Measurements from ENCODE around the gene DOCK1.
A peak's percentile ranks its signal among the peaks of the same experiment; 100 is the strongest.
"Not testable (repeated sequence)": the region's sequence is repeated elsewhere in the genome, so short reads cannot be mapped to it uniquely, and the experiment has no call there.

The DOCK1 gene

GRCh38 chr10:126904818-126905701 lies at the start of gene DOCK1:
Gene DOCK1 (plus strand): TSS chr10:126905428. CDS start chr10:126905518, 90 bp downstream.
- peak; percentile 79 for DNase-seq (ENCODE audit: low spot score)

GRCh38 chr10:126857178-126857806 lies 47.9 kb upstream of the DOCK1 start:
- DNase-seq (ENCODE audit: low spot score), result no peak

GRCh38 chr10:126867567-126868365 lies 37.5 kb upstream of the DOCK1 start:
- DNase-seq (ENCODE audit: low spot score), result no peak

GRCh38 chr10:126868371-126868770 lies 36.9 kb upstream of the DOCK1 start:
- DNase-seq (ENCODE audit: low spot score), result no peak

- DNase-seq (ENCODE audit: low spot score), result no peak
Measured at GRCh38 chr10:126872135-126872534, 33.1 kb upstream of the DOCK1 start.

GRCh38 chr10:126872768-126873167 lies 32.5 kb upstream of the DOCK1 start:
- no peak for DNase-seq (ENCODE audit: low spot score)

- no peak for DNase-seq (ENCODE audit: low spot score)
Measured at GRCh38 chr10:126876456-126876855, 28.8 kb upstream of the DOCK1 start.

GRCh38 chr10:126877390-126877789 lies 27.8 kb upstream of the DOCK1 start:
- DNase-seq (ENCODE audit: low spot score), result no peak

GRCh38 chr10:126878594-126878993 lies 26.6 kb upstream of the DOCK1 start:
- DNase-seq (ENCODE audit: low spot score), result no peak

- no peak for DNase-seq (ENCODE audit: low spot score)
Measured at GRCh38 chr10:126880926-126881325, 24.3 kb upstream of the DOCK1 start.

- not testable (repeated sequence) for DNase-seq (ENCODE audit: low spot score)
Measured at GRCh38 chr10:126882055-126882454, 23.2 kb upstream of the DOCK1 start.

GRCh38 chr10:126888436-126888835 lies 16.8 kb upstream of the DOCK1 start:
- peak; percentile 19 for DNase-seq (ENCODE audit: low spot score)

GRCh38 chr10:126889421-126889820 lies 15.8 kb upstream of the DOCK1 start:
- DNase-seq (ENCODE audit: low spot score), result no peak

- DNase-seq (ENCODE audit: low spot score), result not testable (repeated sequence)
Measured at GRCh38 chr10:126890797-126891196, 14.4 kb upstream of the DOCK1 start.

GRCh38 chr10:126892226-126893175 lies 12.7 kb upstream of the DOCK1 start:
- DNase-seq (ENCODE audit: low spot score), result no peak

GRCh38 chr10:126893206-126893605 lies 12.0 kb upstream of the DOCK1 start:
- DNase-seq (ENCODE audit: low spot score), result no peak

- no peak for DNase-seq (ENCODE audit: low spot score)
Measured at GRCh38 chr10:126893841-126894240, 11.4 kb upstream of the DOCK1 start.

GRCh38 chr10:126895214-126895781 lies 9.9 kb upstream of the DOCK1 start:
- no peak for DNase-seq (ENCODE audit: low spot score)

- DNase-seq (ENCODE audit: low spot score), result no peak
Measured at GRCh38 chr10:126898460-126898859, 6.8 kb upstream of the DOCK1 start.

- DNase-seq (ENCODE audit: low spot score), result not testable (repeated sequence)
Measured at GRCh38 chr10:126899529-126899928, 5.7 kb upstream of the DOCK1 start.

GRCh38 chr10:126902157-126902556 lies 3.1 kb upstream of the DOCK1 start:
- DNase-seq (ENCODE audit: low spot score), result peak; percentile 91
